H1 (cell line): ENCODE results near the gene SP1. TPM values are rescaled to one million over a fixed set of nuclear protein-coding genes. Genes with fewer than 3 reads are reported as not detected.
A peak's percentile ranks its signal among the peaks of the same experiment; 100 is the strongest.

Source experiments
- CTCF ChIA-PET: fragments of 300-600 bp; sonication (Branson Sonifier 250); formaldehyde crosslinking; loops from one replicate; lab custom pipeline; 2021; ENCODE audit not compliant: partially characterized antibody; lab: Charles Lee
- POLR2A ChIA-PET: fragments of 300-600 bp; sonication (Branson Sonifier 250); formaldehyde crosslinking; loops from one replicate; lab custom pipeline; 2021; ENCODE audit warnings: inconsistent platforms; ENCODE audit not compliant: partially characterized antibody; lab: Charles Lee
- DNase-seq, 2 experiments: peaks; one replicate each; pipeline versions ENCODE4 v3.0.0 to v3.0.0-alpha.2; 2010 to 2022; ENCODE audit warnings: low spot score in 2 of 2, low read depth in 1 of 2, mixed read lengths in 1 of 2
- FAIRE-seq: peaks from 2 replicates; lab custom pipeline; 2011; peaks lifted over from hg19 to GRCh38; lab: Jason Lieb, UNC
- H2AFZ ChIP-seq: 2 replicates; pipeline ENCODE4 v1.8.1; 2012; ENCODE audit warnings: low read length, inconsistent platforms
- H2AK5ac ChIP-seq: 2 replicates; pipeline ENCODE4 v1.6.1; 2013; ENCODE audit warnings: low read depth, low read length
- H2BK120ac ChIP-seq: replicated peaks from 2 replicates; pipeline ENCODE3; 2013; ENCODE audit warnings: low read depth, low read length, inconsistent platforms
- H2BK12ac ChIP-seq: 2 replicates; pipeline ENCODE4 v1.6.1; 2013; ENCODE audit warnings: low read depth, low read length
- H2BK15ac ChIP-seq: 2 replicates; pipeline ENCODE4 v1.6.1; 2013; ENCODE audit warnings: low read length
- H2BK20ac ChIP-seq: 2 replicates; pipeline ENCODE4 v1.6.1; 2013; ENCODE audit warnings: low read length
- H2BK5ac ChIP-seq: 2 replicates; pipeline ENCODE4 v1.6.1; 2013; ENCODE audit warnings: low read depth, low read length
- H3K14ac ChIP-seq: 2 replicates; pipeline ENCODE4 v1.6.1; 2013; ENCODE audit warnings: inconsistent platforms; ENCODE audit not compliant: insufficient read length
- H3K18ac ChIP-seq: 2 replicates; pipeline ENCODE4 v1.6.1; 2013; ENCODE audit warnings: low read length; ENCODE audit errors: extremely low read depth
- H3K23ac ChIP-seq: 2 replicates; pipeline ENCODE4 v1.6.1; 2013; ENCODE audit warnings: inconsistent platforms; ENCODE audit not compliant: insufficient read length
- H3K23me2 ChIP-seq: 2 replicates; pipeline ENCODE4 v1.6.1; 2013; ENCODE audit warnings: low read depth, low read length
- H3K27ac ChIP-seq: 2 replicates; pipeline ENCODE4 v1.6.1; 2011; ENCODE audit warnings: low read depth, low read length, inconsistent platforms
- H3K27me3 ChIP-seq, 4 experiments: replicated peaks in 1 of 4; 1 replicate in 1 of 4; 2 replicates in 3 of 4; pipeline versions ENCODE4 v1.6.1 to v1.8.1; 2011 to 2013; ENCODE audit warnings: low read length in 3 of 4, mild to moderate bottlenecking in 3 of 4, inconsistent platforms in 2 of 4, mixed read lengths in 2 of 4, moderate library complexity in 1 of 4; ENCODE audit not compliant: control insufficient read depth in 3 of 4, insufficient read depth in 3 of 4; ENCODE audit errors: extremely low read depth in 1 of 4
- H3K36me3 ChIP-seq, 4 experiments: 2 replicates each; pipeline versions ENCODE4 v1.6.1 to v1.8.1; 2011 to 2013; ENCODE audit warnings: mild to moderate bottlenecking in 4 of 4, low read length in 3 of 4, moderate library complexity in 2 of 4, control low read depth in 1 of 4, inconsistent platforms in 1 of 4; ENCODE audit not compliant: insufficient read depth in 4 of 4, control insufficient read depth in 2 of 4
- H3K4ac ChIP-seq: replicated peaks from 2 replicates; pipeline ENCODE3; 2013; ENCODE audit warnings: low read length, low read depth, mixed read lengths, inconsistent platforms; ENCODE audit not compliant: insufficient read length
- H3K4me1 ChIP-seq, 4 experiments: replicated peaks in 1 of 4; 1 replicate in 1 of 4; 2 replicates in 3 of 4; pipeline versions ENCODE4 v1.6.1 to v1.8.1; 2011 to 2013; ENCODE audit warnings: low read length in 3 of 4, inconsistent platforms in 2 of 4, mixed read lengths in 1 of 4; ENCODE audit not compliant: insufficient read depth in 4 of 4, control insufficient read depth in 3 of 4
- H3K4me2 ChIP-seq, 2 experiments: 2 replicates each; pipeline versions ENCODE4 v1.6.1 to v1.8.1; 2011 to 2013; ENCODE audit warnings: low read depth in 2 of 2, low read length in 2 of 2, control low read depth in 1 of 2, inconsistent platforms in 1 of 2, mild to moderate bottlenecking in 1 of 2; ENCODE audit not compliant: insufficient read depth in 1 of 2
- H3K4me3 ChIP-seq, 4 experiments: fragments of 200-600, 300-600 bp in 1 of 4; sonication (generic), shearing (Covaris generic), sonication (Bioruptor Twin) in 1 of 4; 2 replicates each; pipeline versions ENCODE4 v1.5.1 to v1.8.1; 2011 to 2016; ENCODE audit warnings: low read length in 4 of 4, low read depth in 3 of 4, control low read depth in 2 of 4, inconsistent platforms in 2 of 4, mild to moderate bottlenecking in 2 of 4, mixed read lengths in 1 of 4, moderate library complexity in 1 of 4; ENCODE audit not compliant: insufficient read depth in 2 of 4; ENCODE audit errors: extremely low read depth in 1 of 4
- H3K56ac ChIP-seq: replicated peaks from 2 replicates; pipeline ENCODE3; 2013; ENCODE audit warnings: low read depth, mild to moderate bottlenecking, mixed read lengths, low read length, inconsistent platforms; ENCODE audit not compliant: insufficient read length
- H3K79me1 ChIP-seq: 2 replicates; pipeline ENCODE4 v1.6.1; 2013; ENCODE audit warnings: low read depth, low read length, control low read depth
- H3K79me2 ChIP-seq, 2 experiments: 2 replicates each; pipeline versions ENCODE4 v1.6.1 to v1.8.1; 2012 to 2013; ENCODE audit warnings: low read length in 2 of 2, mild to moderate bottlenecking in 2 of 2, inconsistent platforms in 1 of 2; ENCODE audit not compliant: insufficient read depth in 2 of 2, control insufficient read depth in 1 of 2
- H3K9ac ChIP-seq, 4 experiments: replicated peaks in 1 of 4; 1 replicate in 1 of 4; 2 replicates in 3 of 4; pipeline versions ENCODE4 v1.6.1 to v1.8.1; 2011 to 2013; ENCODE audit warnings: low read depth in 3 of 4, low read length in 3 of 4, control low read depth in 2 of 4, mild to moderate bottlenecking in 2 of 4, moderate library complexity in 2 of 4, inconsistent platforms in 1 of 4; ENCODE audit errors: extremely low read depth in 1 of 4
- H3K9me3 ChIP-seq, 2 experiments: 2 replicates each; pipeline versions ENCODE4 v1.6.1 to v1.8.1; 2012 to 2013; ENCODE audit warnings: mild to moderate bottlenecking in 2 of 2, moderate library complexity in 2 of 2, control low read depth in 1 of 2, inconsistent platforms in 1 of 2, low read depth in 1 of 2, low read length in 1 of 2, mixed read lengths in 1 of 2; ENCODE audit not compliant: insufficient read depth in 2 of 2
- H4K20me1 ChIP-seq, 2 experiments: replicated peaks in 1 of 2; 2 replicates each; pipeline versions ENCODE3 to v1.8.1; 2011 to 2013; ENCODE audit warnings: inconsistent platforms in 2 of 2, low read length in 2 of 2, mild to moderate bottlenecking in 1 of 2; ENCODE audit not compliant: insufficient read depth in 2 of 2, control insufficient read depth in 1 of 2
- H4K5ac ChIP-seq: 2 replicates; pipeline ENCODE4 v1.6.1; 2013; ENCODE audit warnings: low read length, low read depth, mixed read lengths, inconsistent platforms; ENCODE audit not compliant: insufficient read length
- H4K8ac ChIP-seq: 2 replicates; pipeline ENCODE4 v1.8.0; 2013; ENCODE audit warnings: mild to moderate bottlenecking, moderate library complexity, low read length, inconsistent platforms; ENCODE audit not compliant: insufficient read depth; ENCODE audit errors: extremely low read depth
- H4K91ac ChIP-seq: replicated peaks from 2 replicates; pipeline ENCODE3; 2013; ENCODE audit warnings: low read length, mixed read lengths, inconsistent platforms; ENCODE audit not compliant: insufficient read length
- ASH2L ChIP-seq: fragments of 200-600, 300-600 bp; sonication (generic); IDR thresholded peaks from one replicate; pipeline ENCODE4 v1.7.1; 2017; ENCODE audit warnings: low read length
- ATF2 ChIP-seq: IDR thresholded peaks from 2 replicates; pipeline ENCODE4 v1.6.1; 2012; ENCODE audit warnings: low read length, inconsistent platforms
- BRCA1 ChIP-seq: IDR thresholded peaks from 2 replicates; pipeline ENCODE4 v1.6.1; 2012; ENCODE audit warnings: low read depth, low read length, improper control_type of control experiment
- CEBPB ChIP-seq: IDR thresholded peaks from 2 replicates; pipeline ENCODE4 v1.6.1; 2012; ENCODE audit warnings: low read depth, low read length
- CHD1 ChIP-seq: IDR thresholded peaks from 2 replicates; pipeline ENCODE4 v1.6.1; 2012; ENCODE audit warnings: low read depth, low read length, improper control_type of control experiment
- EZH2 ChIP-seq: fragments of 200-600 bp; sonication (generic); IDR thresholded peaks from 2 replicates; pipeline ENCODE4 v1.7.1; 2012; ENCODE audit warnings: low read depth, mild to moderate bottlenecking, moderate library complexity, low read length, inconsistent platforms; ENCODE audit not compliant: severe bottlenecking
- GABPA ChIP-seq: IDR thresholded peaks from 2 replicates; pipeline ENCODE4 v1.6.1; 2011; ENCODE audit warnings: mild to moderate bottlenecking, low read length, moderate library complexity, borderline replicate concordance; ENCODE audit not compliant: insufficient read depth
- JUND ChIP-seq: IDR thresholded peaks from 2 replicates; pipeline ENCODE4 v1.6.1; 2011; ENCODE audit warnings: mild to moderate bottlenecking, improper control_type of control experiment, low read length
- MAX ChIP-seq: IDR thresholded peaks from 2 replicates; pipeline ENCODE4 v1.6.1; 2012; ENCODE audit warnings: inconsistent platforms
- SIRT6 ChIP-seq: IDR thresholded peaks from one replicate; pipeline ENCODE4 v1.7.1; 2012; ENCODE audit warnings: low read length, inconsistent platforms
- TAF1 ChIP-seq: IDR thresholded peaks from 2 replicates; pipeline ENCODE4 v1.6.1; 2011; ENCODE audit warnings: mild to moderate bottlenecking, low read depth, low read length
- WGBS, 2 experiments: shearing (Covaris generic) in 1 of 2; methylation state at CpG; one replicate each; pipeline versions ENCODE4 v1.1.6 to v1.1.7; 2013 to 2015; ENCODE audit warnings: low lambda C conversion rate in 2 of 2, mixed read lengths in 2 of 2, inconsistent platforms in 1 of 2, low coverage in 1 of 2, missing lambda C conversion rate in 1 of 2; ENCODE audit not compliant: insufficient replicate concordance in 2 of 2, insufficient coverage in 1 of 2, insufficient read length in 1 of 2; ENCODE audit errors: extremely low coverage in 1 of 2, missing lambda C conversion rate in 1 of 2; 5-methylcytosine and 5-hydroxymethylcytosine counted together
- polyA plus RNA-seq, 7 experiments: library from polyadenylated mRNA; depleted of rRNA in 3 of 7; stranded (reverse) in 5 of 7; unstranded in 2 of 7; fragments of >200 nt in 5 of 7; fragments of 200-250 nt in 2 of 7; gene quantifications; 1 replicate in 5 of 7; 2 replicates in 1 of 7; 4 replicates in 1 of 7; pipeline versions ENCODE4 v1.2.1 to v1.2.3, GENCODE V29; 2011 to 2013; ENCODE audit warnings: missing spikeins in 2 of 7, mixed read lengths in 2 of 7
- total RNA-seq: library from RNA; stranded (reverse); fragmentation: NEBNext Ultra II Directional; extraction: Animal tissue kit (Norgen Biotek cat#: 25700); gene quantifications from 2 replicates; pipeline ENCODE4 v1.2.1, GENCODE V29; 2021

Gene SP1
- total and polyA plus RNA-seq, 2 of the 8 experiments (the other 6 are each of a cell fraction or from before 2014, with no cell fraction given) = 50.7 to 75.2 TPM

- Histone ChIP-seq H3K18ac (no peak overlapping the region), H3K4me1 (peaks cover 0 to 20% (median 1%) of the 10 kb centered on the region in 4 experiments; a peak in 4 of 7 replicates), H3K27ac (no peak overlapping the region), H4K20me1 (no peaks in the 10 kb centered on the region), H3K4ac (no peak overlapping the region), H3K36me3 (no peaks in the 10 kb centered on the region), H4K5ac (no peak overlapping the region), H4K8ac (no peak overlapping the region; the same call in 1 of the 2 replicates), H3K14ac (no peak overlapping the region), H3K56ac (no peak overlapping the region), H2BK5ac (no peak overlapping the region; the same call in 1 of the 2 replicates), H3K23me2 (0 out of 2 replicates have a peak, but pooled peaks cover 4% of the 10 kb centered on the region), H3K4me2 (no peak overlapping the region), H4K91ac (no peak overlapping the region), H2BK120ac (no peak overlapping the region), H3K27me3 (peaks cover 0 to 12% (median 8%) of the 10 kb centered on the region in 4 experiments; a peak in 6 of 7 replicates), H3K79me1 (no peaks in the 10 kb centered on the region), H3K9me3 (no peaks in the 10 kb centered on the region), H3K23ac (no peak overlapping the region), H3K9ac (no peak overlapping the region), H3K4me3 (no peak overlapping the region), H2BK15ac (0 out of 2 replicates have a peak overlapping the region, but pooled peaks have one; percentile 95), H2BK20ac (peak overlapping the region; percentile 97; the same call in 1 of the 2 replicates), H2BK12ac (0 out of 2 replicates have a peak overlapping the region, but pooled peaks have one; percentile 19), H2AFZ (no peak overlapping the region), H2AK5ac (peak overlapping the region; percentile 40; the same call in 1 of the 2 replicates), H3K79me2 (no peaks in the 10 kb centered on the region)
- DNase-seq (no peak), FAIRE-seq (no peak)
- ChIA-PET POLR2A (interaction anchor here (1.0 to 2.3 kb wide), 5 partner anchors 9 to 84 kb away, joined by 3 to 19 read pairs (median 5); no protein-coding TSS in a partner anchor), CTCF (interaction anchor here (0.7 to 21.2 kb wide), 6 partner anchors 10 to 177 kb away, joined by 3 to 381 read pairs (median 4); partner anchors contain the start of gene AAAS)
- TF ChIP-seq EZH2 (no peak), GABPA (no peak), JUND (no peak), TAF1 (no peak), ASH2L (no peak), BRCA1 (no peak), MAX (no peak), SIRT6 (no peak), CHD1 (no peak), CEBPB (no peak), ATF2 (no peak)
- whole genome bisulfite sequencing, 2 experiments = 75% methylated on average over 7 of the region's 7 CpGs; no CpG with 5 or more reads in 1 of the 2 experiments
Observed at GRCh38 chr12:53333845-53334244, 46.1 kb upstream of the SP1 start.
